ENCODE results near the gene ANKS1B.
"Not testable (repeated sequence)": the region's sequence is repeated elsewhere in the genome, so short reads cannot be mapped to it uniquely, and the experiment has no call there.

ANKS1B gene

DNA sequence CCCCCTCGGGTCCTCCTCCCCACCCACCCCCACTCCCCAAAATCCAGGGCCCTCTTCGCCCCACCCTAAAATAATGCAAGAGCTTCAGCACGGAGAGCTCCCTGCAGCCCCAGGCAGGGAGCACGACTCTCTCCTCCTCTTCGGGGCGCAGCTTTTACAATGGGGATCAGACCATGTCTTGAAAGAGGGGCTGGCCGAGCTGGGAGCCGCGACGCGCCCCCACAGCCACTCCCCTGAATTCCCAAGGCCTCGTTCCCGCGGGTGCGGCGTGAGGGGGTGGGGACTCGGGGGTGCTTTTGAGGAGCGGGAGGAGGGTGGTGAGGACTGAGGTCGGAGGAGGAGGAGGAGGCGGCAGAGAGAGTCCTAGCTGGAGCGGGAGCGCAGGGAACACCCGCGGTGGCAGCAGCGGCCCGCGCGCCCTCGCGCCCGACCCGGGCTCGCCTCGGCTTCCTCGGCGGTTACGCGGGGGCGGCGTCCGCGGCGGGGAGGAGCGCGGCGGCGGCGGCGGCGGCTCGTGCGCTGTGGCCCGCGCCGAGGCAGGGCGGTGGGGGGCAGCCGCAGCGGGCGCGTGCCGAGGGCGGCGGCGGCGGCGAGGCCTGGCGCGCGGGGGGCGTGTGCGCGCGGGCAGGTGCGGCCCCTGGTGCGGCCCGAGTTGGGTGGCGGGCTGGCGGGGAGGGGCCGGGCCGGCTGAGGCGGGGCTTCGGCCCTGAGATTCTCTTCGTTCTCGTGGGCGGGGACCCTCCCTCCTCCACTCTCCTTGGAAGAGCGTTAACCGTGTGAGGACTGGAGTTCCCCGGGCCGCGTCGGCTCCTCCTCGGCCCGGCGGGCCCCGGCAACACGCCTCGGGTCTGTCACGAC is at the start of gene ANKS1B:
Gene ANKS1B (minus strand): TSS at position 666 of the 858 bp plus-strand sequence. CDS start 699 bp downstream, outside the sequence.
- peak; percentile 28 for DNase-seq
- peak; percentile 67 for ATAC-seq

DNA sequence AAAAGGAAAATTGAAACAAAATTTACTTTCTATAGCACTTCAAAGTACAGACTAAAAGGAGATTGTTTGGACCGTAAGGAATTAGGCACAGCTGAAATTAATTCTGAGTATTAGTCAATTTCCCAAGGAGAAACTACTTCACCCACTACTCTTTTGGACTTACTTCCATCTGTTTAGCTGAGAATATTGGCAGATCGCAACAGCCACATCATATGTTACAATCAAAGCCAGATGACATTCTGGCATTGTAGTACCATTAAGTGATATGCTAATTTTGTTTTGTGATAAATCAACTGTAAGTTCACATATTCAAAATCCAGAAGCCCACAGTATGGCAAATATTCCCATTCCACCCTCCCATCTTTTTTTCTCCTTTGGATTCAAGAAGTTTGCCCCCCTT is 47.1 kb upstream of the ANKS1B start:
- DNase-seq, result no peak

DNA sequence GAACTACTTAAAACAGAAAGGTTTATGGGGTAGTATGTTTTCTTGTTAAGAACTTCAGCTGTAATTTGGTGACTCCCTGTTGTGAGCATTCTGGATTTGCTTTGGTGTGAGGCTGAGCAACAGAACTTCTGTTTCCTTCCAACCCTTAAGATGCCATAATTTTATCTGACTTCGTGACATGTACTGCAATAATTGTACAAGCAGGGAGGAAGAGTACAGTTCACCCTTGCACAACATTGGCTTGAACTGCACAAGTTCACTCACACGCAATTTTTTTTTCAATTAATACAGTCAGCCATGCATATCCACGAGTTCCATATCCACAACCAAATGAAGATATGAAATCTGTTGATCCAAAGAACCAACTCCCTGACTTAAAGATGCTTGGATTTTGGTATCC is 42.9 kb upstream of the ANKS1B start:
- DNase-seq (no peak), ATAC-seq (no peak)

More for the DNA sequence above, 47.1 kb upstream of the ANKS1B start:
- ATAC-seq, result no peak

DNA sequence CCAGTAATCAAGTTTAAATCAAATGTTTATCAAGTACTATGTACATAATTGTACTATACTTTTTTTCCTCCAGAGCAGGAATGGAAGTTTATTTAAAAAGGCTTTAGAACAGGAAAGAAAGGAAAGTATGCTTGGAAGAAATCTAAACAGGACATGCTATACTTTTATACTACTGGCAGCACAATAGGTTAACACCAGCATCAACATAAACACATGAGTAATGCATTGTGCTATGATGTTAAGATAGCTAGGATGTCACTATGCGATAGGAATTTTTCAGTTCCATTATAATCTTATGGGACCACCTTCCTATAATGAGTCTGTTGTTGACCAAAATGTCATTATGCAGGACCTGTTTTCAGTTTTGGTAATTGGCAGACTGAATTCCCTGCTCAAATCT is 41.5 kb upstream of the ANKS1B start:
- no peak for ATAC-seq
- no peak for DNase-seq

DNA sequence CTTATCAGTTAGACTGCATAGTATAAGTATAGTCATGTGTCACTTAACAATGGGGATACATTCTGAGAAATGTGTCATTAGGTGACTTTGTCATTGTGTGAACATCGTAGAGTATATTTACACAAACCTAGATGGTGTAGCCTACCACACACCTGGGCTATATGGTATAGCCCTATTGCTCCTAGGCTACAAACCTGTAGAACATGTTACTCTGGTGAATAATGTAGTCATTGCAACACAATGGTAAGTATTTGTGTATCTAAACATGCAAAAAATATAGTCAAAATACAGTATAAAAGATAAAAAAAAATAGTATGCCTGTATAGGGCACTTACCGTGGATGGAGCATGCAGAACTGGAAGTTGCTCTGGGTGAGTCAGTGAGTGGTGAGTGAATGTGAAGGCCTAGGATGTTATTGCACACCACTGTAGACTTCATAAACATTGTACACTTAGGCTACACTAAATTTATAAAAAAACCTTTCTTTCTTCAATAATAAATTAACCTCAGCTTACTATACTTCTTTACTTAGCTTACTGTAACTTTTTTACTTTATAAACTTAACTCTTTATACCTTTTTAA is 40.3 kb upstream of the ANKS1B start:
- no peak for DNase-seq

DNA sequence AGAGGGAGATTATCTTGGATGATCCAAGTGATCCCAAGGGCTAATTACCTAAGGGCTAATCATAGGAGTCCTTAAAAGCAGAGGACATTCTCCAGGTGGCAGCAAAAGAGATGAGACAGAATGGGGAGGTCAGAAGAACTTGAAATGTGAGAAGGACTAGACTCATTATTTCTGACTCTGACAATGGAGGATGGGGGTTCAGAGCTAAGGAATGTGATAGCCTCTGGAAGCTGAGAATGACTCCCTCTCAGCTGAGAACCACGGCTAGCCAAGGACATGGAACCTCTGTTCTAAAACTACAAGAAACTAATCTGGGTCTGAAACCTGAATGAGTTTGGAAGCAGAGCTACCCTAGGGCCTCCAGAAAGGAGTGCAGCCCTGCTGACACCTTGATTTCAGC is 35.6 kb upstream of the ANKS1B start:
- DNase-seq, result no peak
- no peak for ATAC-seq

More for the DNA sequence above, 40.3 kb upstream of the ANKS1B start:
- no peak for ATAC-seq

DNA sequence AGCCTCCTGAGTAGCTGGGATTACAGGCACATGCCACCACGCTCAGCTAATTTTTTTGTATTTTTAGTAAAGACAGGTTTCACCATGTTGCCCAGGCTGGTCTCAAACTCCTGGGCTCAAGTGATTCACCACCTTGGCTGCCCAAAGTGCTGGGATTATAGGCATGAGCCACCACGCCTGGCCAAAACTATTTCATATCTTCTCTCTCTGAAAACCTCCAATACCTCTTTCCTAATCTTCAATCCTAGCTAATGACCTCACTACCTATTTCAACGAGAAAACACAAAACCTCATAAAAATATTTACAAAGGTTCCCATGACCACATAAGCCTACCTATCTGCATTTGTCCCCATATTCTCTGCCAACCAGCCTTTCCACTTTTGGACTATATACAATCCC is 32.3 kb upstream of the ANKS1B start:
- ATAC-seq (no peak), DNase-seq (no peak)

DNA sequence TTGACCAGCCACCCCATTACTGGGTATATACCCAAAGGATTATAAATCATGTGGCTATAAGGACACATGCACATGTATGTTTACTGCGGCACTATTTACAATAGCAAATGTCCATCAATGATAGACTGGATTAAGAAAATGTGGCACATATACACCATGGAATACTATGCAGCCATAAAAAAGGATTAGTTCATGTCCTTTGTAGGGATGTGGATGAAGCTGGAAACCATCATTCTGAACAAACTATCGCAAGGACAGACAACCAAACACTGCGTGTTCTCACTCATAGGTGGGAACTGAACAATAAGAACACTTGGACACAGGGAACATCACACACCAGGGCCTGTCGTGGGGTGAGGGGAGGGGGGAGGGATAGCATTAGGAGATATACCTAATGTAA is 31.6 kb upstream of the ANKS1B start:
- not testable (repeated sequence) for DNase-seq, ATAC-seq

DNA sequence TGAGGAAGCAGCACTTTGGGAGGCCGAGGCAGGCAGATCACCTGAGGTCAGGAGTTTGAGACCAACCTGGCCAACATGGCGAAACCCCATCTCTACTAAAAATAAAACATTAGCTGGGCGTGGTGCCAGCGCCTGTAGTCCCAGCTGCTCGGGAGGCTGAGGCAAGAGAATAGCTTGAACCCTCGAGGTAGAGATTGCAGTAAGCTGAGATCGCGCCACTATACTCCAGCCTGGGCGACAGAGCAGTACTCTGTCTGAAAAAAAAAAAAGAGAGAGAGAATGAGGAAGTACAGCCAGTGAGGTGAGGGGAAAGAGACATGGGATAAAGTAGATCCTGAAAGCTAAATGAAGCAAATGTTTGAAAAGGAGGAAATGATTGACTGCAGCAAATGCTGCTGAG is 21.1 kb upstream of the ANKS1B start:
- not testable (repeated sequence) for DNase-seq, ATAC-seq

DNA sequence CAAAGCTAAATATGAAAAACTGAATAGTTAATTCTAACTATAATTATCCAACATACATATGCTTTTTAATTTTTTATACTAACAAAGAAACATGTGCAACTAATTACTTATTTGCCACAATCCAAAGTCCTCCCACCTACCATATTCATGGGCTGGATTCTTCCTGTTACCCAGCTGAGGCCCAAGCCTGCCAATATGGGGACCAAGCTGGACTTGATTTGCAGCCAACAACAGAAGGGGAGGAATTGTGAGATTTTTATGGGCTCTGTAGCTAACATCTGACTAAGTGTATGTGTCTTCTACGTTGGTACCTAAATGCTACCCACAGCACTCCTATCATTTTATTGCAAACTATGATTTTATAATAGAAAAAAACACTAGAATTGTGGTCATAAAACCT is 13.1 kb upstream of the ANKS1B start:
- DNase-seq (no peak), ATAC-seq (no peak)

DNA sequence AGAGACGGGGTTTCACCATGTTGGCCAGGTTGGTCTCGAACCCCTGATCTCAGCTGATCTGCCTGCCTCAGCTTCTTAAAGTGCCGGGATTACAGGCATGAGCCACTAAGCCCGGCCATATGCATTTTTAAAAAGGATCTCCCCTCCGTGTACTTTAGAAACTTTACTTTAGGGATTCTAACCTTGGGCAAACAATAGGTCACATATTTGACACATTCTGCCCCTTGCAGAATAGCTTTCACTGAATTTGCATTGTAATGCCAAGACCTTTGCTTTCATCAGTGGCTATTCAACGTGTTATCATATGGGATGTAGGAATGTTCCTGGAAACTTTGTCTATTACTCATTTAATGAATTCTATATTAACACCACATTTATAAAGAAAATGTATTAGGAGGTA is 11.4 kb upstream of the ANKS1B start:
- DNase-seq (no peak), ATAC-seq (no peak)

DNA sequence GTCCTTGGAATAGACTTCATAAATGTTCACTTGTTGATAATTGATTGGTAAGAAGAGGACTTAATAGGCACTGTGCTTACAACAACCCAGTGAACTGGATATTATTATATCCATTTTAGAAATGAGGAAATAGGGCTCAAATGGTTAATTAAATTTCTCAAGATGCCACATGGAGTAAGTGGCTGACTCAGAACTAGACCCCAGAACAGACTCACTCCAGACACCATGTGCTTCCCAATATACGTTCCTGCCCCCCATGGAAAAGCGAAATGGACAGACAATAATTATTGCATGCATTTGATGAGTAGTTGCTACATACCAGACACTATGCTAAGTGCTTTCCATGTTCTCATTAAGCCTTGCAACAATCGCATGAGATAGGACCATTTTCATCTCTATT is 895 bp upstream of the ANKS1B start:
- DNase-seq, result no peak
- ATAC-seq, result no peak

DNA sequence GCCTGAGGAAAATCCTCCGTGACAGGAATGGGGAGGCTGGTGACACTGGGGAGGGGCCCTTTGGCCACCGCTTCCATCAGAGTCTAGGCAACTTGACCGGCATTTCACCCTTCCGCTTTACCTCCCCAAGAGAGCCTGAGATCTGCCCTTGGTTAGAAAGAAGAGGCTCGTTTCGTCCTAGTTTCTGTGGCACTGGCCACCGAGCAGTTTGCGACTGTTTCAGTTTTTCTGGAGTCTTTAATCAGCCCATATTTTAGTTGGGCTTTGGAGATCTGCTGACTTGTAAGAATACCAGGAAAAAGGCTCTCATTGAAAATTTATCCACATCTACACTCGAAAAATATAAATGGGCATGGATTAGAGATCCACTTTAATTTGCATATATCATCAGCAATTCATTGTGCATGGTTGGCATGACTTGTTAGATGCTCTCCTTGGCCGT is 414 bp upstream of the ANKS1B start:
- ATAC-seq (peak; percentile 8), DNase-seq (no peak)

DNA sequence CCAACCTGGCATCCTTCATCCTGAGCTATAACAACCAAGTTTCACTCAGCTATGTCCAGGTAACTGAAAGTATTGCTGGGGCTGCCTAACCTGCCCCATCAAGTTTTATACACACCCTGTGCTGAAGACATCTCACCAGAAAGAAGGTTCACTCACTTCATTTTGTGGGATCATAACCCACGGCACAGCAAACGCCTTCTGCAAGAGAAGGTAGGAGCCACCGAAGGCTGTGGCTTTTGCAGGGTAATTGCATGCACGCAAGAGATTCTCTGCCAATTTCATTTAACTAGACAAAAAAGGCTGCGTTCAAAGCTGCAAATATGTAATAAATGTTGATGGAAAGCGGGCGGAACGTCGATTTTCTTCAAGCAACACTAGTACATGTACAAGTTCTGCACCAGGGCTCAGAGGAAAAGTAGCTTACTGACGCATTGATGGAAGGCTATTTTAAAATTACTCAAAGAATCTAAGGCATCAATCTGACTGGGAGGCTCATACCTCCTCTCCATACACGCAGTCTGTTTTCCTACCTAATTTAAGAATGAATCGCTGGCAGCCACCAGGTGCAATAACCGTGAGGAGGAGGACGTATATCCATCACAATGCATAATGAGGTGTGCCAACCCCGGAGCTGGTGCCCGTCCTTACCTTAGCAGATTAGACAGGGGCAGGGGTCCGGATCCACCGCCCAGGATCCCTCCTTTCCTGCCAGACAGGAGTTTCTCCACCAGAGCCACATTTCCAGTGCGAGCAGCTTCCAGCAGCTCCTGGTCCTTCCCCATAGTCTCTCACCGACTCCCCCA is 1.1 kb downstream of the ANKS1B start:
- no peak for ATAC-seq
- DNase-seq, result no peak

DNA sequence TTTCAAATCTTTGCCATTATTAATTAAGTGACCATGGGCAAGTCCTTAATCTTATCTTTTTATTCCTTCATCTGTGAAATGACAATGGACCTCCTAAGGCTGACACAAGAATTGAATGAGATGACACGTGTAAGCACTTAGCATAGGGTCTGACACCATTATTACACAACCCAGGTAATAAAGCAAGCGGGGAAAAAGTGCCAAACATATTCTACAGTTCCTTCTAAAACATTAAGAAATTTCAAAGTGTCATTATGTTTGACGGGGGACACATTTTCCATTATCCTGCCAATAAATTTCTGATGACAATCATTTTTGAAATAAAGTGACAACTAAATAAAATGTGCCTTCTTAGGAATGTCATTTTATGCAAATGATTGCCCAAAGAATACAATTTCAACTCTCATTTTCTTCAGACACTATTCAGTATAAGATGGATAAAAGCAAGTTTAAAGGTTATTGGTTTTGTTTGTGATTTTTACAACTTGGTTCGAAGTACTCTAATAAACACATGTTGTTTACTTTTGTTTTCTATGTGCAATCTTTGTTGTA is 3.0 kb downstream of the ANKS1B start:
- DNase-seq (no peak), ATAC-seq (no peak)

DNA sequence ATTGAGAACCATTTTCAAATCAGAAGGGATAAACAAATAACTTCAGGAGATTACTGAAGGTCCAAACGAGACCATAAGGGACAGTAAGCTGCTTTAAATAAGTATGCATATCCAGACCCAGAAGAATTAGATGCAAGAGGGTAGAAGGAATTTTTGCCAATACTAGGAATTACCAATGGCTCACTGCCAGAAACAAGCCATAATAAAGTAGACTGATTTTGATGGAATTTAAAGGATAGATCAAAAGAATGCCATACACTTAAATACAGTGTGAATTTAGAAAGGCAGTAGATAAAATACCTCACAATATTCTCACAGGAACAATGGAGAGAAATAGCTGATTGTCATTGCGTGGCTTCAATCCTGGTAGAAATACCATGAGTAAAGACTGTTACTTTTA is 5.3 kb downstream of the ANKS1B start:
- no peak for DNase-seq
- no peak for ATAC-seq

DNA sequence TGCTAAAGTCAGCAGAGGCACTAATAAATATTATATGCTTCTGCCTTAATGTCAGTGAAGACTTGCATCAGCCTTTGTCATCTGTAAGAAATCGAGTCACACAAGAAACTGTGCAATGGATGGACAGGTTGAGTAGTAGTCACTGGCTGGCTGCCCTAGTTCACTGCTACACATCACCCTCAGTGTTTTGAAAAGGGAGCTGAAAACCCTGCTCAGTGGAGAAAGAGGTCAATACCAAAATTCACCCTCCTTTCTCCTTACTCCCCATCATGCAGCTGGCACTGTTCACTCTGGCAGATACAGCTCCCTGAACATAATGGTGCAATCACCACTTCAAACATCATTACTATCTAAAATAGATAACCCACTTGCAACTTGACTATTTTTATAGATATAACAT is 6.6 kb downstream of the ANKS1B start:
- no peak for DNase-seq

DNA sequence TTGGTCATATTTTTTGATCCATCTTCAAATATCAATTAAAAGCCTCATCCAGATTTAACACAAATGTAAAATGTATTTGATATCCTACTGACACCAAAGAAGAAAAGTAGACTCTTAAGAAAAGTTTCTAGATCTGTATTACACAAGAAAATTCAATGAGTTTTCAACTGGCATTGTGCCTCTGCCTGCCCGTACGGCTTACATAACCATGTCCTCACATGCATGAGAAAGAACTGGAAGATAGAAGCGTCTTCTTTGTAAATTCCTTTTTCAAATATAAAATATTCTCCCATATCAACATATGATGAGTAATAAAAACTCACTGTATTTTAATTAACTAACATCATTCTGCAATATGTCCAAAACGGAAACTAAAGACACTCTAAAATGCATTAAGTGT is 7.2 kb downstream of the ANKS1B start:
- ATAC-seq, result no peak

More for the DNA sequence above, 6.6 kb downstream of the ANKS1B start:
- ATAC-seq, result no peak

DNA sequence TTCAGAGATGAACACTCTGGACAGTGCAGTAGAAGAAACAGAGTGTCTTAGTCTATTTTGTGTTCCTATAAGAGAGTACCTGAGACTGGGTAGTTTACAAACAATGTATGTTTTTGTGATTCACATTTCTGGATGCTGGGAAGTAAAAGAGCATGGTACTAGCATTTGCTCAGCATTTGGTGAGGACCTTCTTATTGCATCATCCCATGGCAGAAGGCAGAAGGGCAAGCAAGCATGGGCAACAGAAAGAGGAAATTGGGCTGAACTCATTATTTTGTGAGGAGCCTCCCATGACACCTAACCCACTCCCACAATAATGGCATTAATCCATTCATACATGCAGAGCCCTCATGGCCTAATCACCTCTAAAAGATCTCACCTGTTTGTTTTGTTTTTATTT is 8.0 kb downstream of the ANKS1B start:
- DNase-seq (no peak), ATAC-seq (no peak)

More for the DNA sequence above, 7.2 kb downstream of the ANKS1B start:
- DNase-seq, result no peak

DNA sequence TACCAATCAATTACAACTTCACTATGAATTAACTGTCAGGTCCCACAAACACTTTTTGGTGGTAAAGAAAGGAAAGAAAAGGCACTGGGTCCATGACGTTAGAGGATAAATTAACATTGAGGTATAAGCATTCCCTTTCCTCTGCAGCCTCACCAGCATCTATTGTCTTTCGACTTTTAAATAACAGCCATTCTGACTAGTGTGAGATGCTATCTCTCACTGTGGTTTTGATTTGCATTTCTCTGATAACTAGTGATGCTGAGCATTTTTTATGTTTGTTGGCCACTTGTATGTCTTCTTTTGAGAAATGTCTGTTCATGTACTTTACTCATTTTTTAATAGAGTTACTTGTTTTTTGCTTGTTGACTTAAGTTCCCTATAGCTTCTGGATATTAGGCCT is 9.4 kb downstream of the ANKS1B start:
- DNase-seq, result no peak
- no peak for ATAC-seq

DNA sequence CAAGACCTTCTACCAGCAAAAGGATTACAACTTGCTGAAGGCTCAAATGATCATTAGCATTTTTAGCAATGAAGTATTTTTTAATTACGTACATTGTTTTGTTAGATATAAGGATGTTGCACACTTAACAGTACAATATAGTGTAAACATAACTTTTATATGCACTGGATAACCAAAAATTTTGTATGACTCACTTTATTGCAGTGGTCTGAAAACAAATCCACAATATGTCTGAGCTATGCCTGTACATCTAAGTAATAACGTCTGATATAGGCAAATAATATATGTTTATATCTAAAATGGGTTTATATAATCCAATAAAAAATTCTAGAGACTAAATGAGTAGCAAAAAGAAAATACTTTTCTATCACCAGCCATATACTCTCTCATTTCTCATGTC is 10.6 kb downstream of the ANKS1B start:
- DNase-seq, result no peak
- no peak for ATAC-seq

DNA sequence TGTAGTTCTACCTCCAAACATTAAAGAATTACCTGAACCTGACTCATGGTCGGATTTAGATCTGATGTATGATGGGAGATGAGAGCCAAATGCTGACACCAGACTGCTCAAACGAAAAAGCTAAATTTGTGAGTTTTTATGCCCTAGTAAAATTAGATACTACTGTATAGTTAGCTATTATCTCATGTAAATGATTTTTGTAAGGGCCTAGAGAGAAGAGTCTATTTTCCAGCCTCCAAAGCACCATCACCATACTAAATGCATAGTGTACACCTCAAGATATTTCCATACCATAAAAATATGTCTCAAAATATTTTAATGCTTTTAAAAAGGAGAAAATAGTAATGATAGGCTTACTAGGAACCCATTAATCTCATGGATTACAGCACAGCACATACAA is 18.3 kb downstream of the ANKS1B start:
- ATAC-seq (no peak), DNase-seq (no peak)

DNA sequence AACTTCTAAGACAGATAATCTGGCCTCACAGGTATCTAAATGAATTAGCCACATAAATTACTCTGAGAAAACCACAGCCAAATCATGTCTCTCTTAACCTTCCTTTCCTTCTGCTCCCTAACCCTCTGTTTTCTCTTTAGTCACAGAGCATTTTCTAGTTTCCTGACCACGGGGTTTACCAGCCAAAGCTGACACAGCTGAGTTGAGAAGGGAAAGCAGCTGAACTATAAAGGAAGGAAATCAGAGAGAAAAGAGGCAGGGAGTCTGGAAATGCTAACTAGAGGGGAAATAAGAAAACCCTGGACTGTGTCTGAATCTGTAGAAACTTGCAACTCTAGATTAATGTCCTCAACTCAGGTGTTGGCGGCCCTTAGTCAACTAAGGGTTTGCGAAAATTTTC is 24.4 kb downstream of the ANKS1B start:
- DNase-seq (no peak), ATAC-seq (no peak)
